ENCODE measurements around the gene ASCC1. TPM values are rescaled to one million over a fixed set of nuclear protein-coding genes. Genes with fewer than 3 reads are reported as not detected.
A peak's percentile ranks its signal among the peaks of the same experiment; 100 is the strongest.

Gene ASCC1
- 10 to 100 TPM; 23.5 to 37.8 (median 29.8) TPM for total RNA-seq

- TF ChIP-seq POLR2A (IDR thresholded peaks at IDR 0.05; ENCODE audit: low read depth): peak; percentile 90
- TF ChIP-seq CTCF (IDR thresholded peaks at IDR 0.05): peak in 1 of 3 experiments; percentile 10
- TF ChIP-seq POLR2AphosphoS5 (IDR thresholded peaks at IDR 0.05): peak; percentile 95 to 99
- no peak for TF ChIP-seq EP300 (IDR thresholded peaks at IDR 0.05)
- Histone ChIP-seq H3K9me3 (no peaks in the 10 kb centered on the region), H3K4me1 (peaks cover 41 to 64% (median 59%) of the 10 kb centered on the region in 4 donors), H3K27me3 (no peaks in the 10 kb centered on the region), H3K27ac (replicated peaks in 1 of 4) (peak within 1 kb of the TSS; percentile 89 to 98 (median 94)), H3K4me3 (peak within 1 kb of the TSS; percentile 64 to 76 (median 71)), H3K36me3 (peaks cover 5 to 28% (median 23%) of the 10 kb centered on the region in 4 donors)
- under 1% methylated on average over 47 of the region's 64 CpGs for whole genome bisulfite sequencing
- intact Hi-C loops (cut with DNase I): loop anchor here (5.0 kb wide), 2 partner anchors 41 to 56 kb away; partner anchors contain the start of gene DDIT4
- peak; percentile 97 for DNase-seq (ENCODE audit: extremely low spot score)
Observed at GRCh38 chr10:72215611-72216549, at the start of gene ASCC1, which contains the start of gene ANAPC16. ASCC1 (minus strand) TSS chr10:72216276; CDS start chr10:72213298, 2,978 bp downstream. ANAPC16 (plus strand) TSS chr10:72216012; CDS start chr10:72223915, 7,903 bp downstream.

GRCh38 chr10:72265508-72265907, 49.4 kb upstream of the ASCC1 start:
- intact Hi-C loops (cut with DNase I): no loop called here
- WGBS: 87% methylated on average over 6 of the region's 6 CpGs

GRCh38 chr10:72264536-72264935, 48.5 kb upstream of the ASCC1 start:
- Histone ChIP-seq H3K27me3 (no peaks in the 10 kb centered on the region), H3K36me3 (no peaks in the 10 kb centered on the region), H3K27ac (replicated peaks in 1 of 4) (no peak overlapping the region), H3K4me3 (no peak overlapping the region), H3K4me1 (peaks cover 32 to 36% (median 33%) of the 10 kb centered on the region in 4 donors), H3K9me3 (no peaks in the 10 kb centered on the region)
- intact Hi-C loops (cut with DNase I): no loop called here
- WGBS: 100% methylated on average over 1 of the region's 1 CpG
- TF ChIP-seq CTCF (IDR thresholded peaks at IDR 0.05) (no peak), POLR2A (IDR thresholded peaks at IDR 0.05; ENCODE audit: low read depth) (no peak)
- no peak for DNase-seq (ENCODE audit: extremely low spot score)

More at GRCh38 chr10:72265508-72265907, 49.4 kb upstream of the ASCC1 start:
- H3K27me3 ChIP-seq: no peaks in the 10 kb centered on the region
- no peak for DNase-seq (ENCODE audit: extremely low spot score)
- H3K36me3 ChIP-seq: no peaks in the 10 kb centered on the region
- H3K4me1 ChIP-seq: peaks cover 22 to 26% (median 24%) of the 10 kb centered on the region in 4 donors
- no peak for TF ChIP-seq POLR2A (IDR thresholded peaks at IDR 0.05; ENCODE audit: low read depth)
- no peak for TF ChIP-seq POLR2AphosphoS5 (IDR thresholded peaks at IDR 0.05)
- no peak for TF ChIP-seq CTCF (IDR thresholded peaks at IDR 0.05)
- no peak overlapping the region for H3K27ac ChIP-seq (replicated peaks in 1 of 4)
- no peaks in the 10 kb centered on the region for H3K9me3 ChIP-seq
- H3K4me3 ChIP-seq: no peak overlapping the region

- H3K36me3 ChIP-seq: no peaks in the 10 kb centered on the region
- TF ChIP-seq POLR2A (IDR thresholded peaks at IDR 0.05; ENCODE audit: low read depth): no peak
- no peak for TF ChIP-seq CTCF (IDR thresholded peaks at IDR 0.05)
- peak in 1 of 2 donors; percentile 7 for TF ChIP-seq POLR2AphosphoS5 (IDR thresholded peaks at IDR 0.05)
- TF ChIP-seq EP300 (IDR thresholded peaks at IDR 0.05): no peak
- WGBS: 89% methylated on average over 6 of the region's 6 CpGs
- peaks cover 40 to 44% (median 41%) of the 10 kb centered on the region in 4 donors for H3K4me1 ChIP-seq
- no peak overlapping the region for H3K4me3 ChIP-seq
- H3K27ac ChIP-seq (replicated peaks in 1 of 4): no peak overlapping the region
- no peaks in the 10 kb centered on the region for H3K9me3 ChIP-seq
- H3K27me3 ChIP-seq: no peaks in the 10 kb centered on the region
- no peak for DNase-seq (ENCODE audit: extremely low spot score)
- intact Hi-C loops (cut with DNase I): no loop called here
Observed at GRCh38 chr10:72263613-72264241, 47.7 kb upstream of the ASCC1 start.

All from esophagus muscularis mucosa (tissue), 4 donors.